Heart right ventricle (tissue), 16 donors: ENCODE data around the gene SYT6. TPM values are rescaled to one million over a fixed set of nuclear protein-coding genes. Genes with fewer than 3 reads are reported as not detected.

ENCODE experiments used
- ATAC-seq, 8 donors: fragments of 200-7000 bp; cut with Tn5 transposase; one replicate each; pipeline ENCODE4 v1.9.1; 2020; ENCODE audit warnings: mild to moderate bottlenecking in 8 of 8, moderate library complexity in 8 of 8, moderate number of reproducible peaks in 1 of 8
- DNase-seq, 2 donors: peaks; one replicate each; pipeline ENCODE4 v3.0.0-alpha.2; 2020
- H3K27ac ChIP-seq, 10 donors: fragments of 200-600 bp; sonication (generic) in 2 of 10; one replicate each; pipeline versions ENCODE4 v1.5.0 to v1.8.0; 2020 to 2022; ENCODE audit warnings: mild to moderate bottlenecking in 3 of 10
- H3K27me3 ChIP-seq, 7 donors: fragments of 200-600 bp; one replicate each; pipeline ENCODE4 v1.8.0; 2021 to 2022; ENCODE audit warnings: mild to moderate bottlenecking in 2 of 7
- H3K36me3 ChIP-seq, 9 donors: fragments of 200-600 bp; sonication (generic) in 1 of 9; one replicate each; pipeline versions ENCODE4 v1.5.0 to v1.8.0; 2020 to 2022; ENCODE audit warnings: mild to moderate bottlenecking in 2 of 9
- H3K4me1 ChIP-seq, 9 donors: fragments of 200-600 bp; sonication (generic) in 1 of 9; one replicate each; pipeline versions ENCODE4 v1.5.0 to v1.8.0; 2020 to 2022; ENCODE audit warnings: mild to moderate bottlenecking in 4 of 9
- H3K4me3 ChIP-seq, 10 donors: fragments of 200-600 bp; sonication (generic) in 2 of 10; one replicate each; pipeline versions ENCODE4 v1.5.0 to v1.8.0; 2020 to 2022; ENCODE audit warnings: mild to moderate bottlenecking in 7 of 10, moderate library complexity in 2 of 10
- H3K9me3 ChIP-seq, 11 donors: fragments of 200-600 bp in 10 of 11; sonication (generic) in 2 of 11; one replicate each; pipeline versions ENCODE4 v1.5.0 to v1.8.0; 2013 to 2022; ENCODE audit warnings: mild to moderate bottlenecking in 2 of 11, control low read depth in 1 of 11, moderate library complexity in 1 of 11
- CTCF ChIP-seq, 9 donors: fragments of 200-600 bp; sonication (generic) in 2 of 9; IDR thresholded peaks; one replicate each; pipeline versions ENCODE4 v1.5.0 to v1.8.0; 2021 to 2022; ENCODE audit warnings: antibody characterized with exemption in 9 of 9, mild to moderate bottlenecking in 5 of 9, moderate library complexity in 1 of 9
- WGBS, 2 donors: extraction: QIAGEN DNeasy Blood & Tissue Kit; methylation state at CpG; one replicate each; pipeline ENCODE4 v1.1.7; 2013; ENCODE audit warnings: inconsistent platforms in 1 of 2; 5-methylcytosine and 5-hydroxymethylcytosine counted together
- intact Hi-C, 10 donors: fragments of 100-400 bp; cut with DNase I; formaldehyde crosslinking; loops; one replicate each; pipeline versions ENCODE4 v1.11.1 to v1.14.2; 2022
- polyA plus RNA-seq, 2 donors: library from polyadenylated mRNA; stranded (reverse); fragments of 200-250 nt; gene quantifications; one replicate each; pipeline ENCODE4 v1.2.3, GENCODE V29; 2013
- total RNA-seq, 10 donors: library from RNA; stranded (reverse); fragmentation: NEBNext Ultra II Directional in 3 of 10; extraction: Animal tissue kit (Norgen Biotek cat#: 25700) in 3 of 10; gene quantifications; one replicate each; pipeline versions ENCODE4 v1.2.1 to v1.2.4, GENCODE V29; 2021 to 2023
- donor health status: Arrhythmogenic right ventricular cardiomyopathy.
- donor health status: ischemic (EF 13 %, LVEDD 7.1; RV severe dilation, severe dysfunction).
- donor health status: healthy with polysubstance abuse.
- donor health status: DM: no; HTN: yes; CAD: no.
- donor health status: DM: no; HTN: no; CAD: no.
- donor health status: ischemic (EF 25% LVEDD 6.9; RV normal size, moderate dysfunction).
- donor health status: ischemic (EF 25% LVEDD 5.7; RV mildly dilated, moderate dysfunction).
- donor health status: healthy.
- donor health status: DM: yes; HTN: yes; CAD: no.
- donor health status: Ischemic cardiomyopathy.
- donor health status: ischemic (EF 35%, LVEDD 5.7; RV mildly dilated, moderate dysfunction).
- donor health status: nonischemic (EF 11% LVEDD 7.7; RV severe dilation, severe dysfunction).
- donor health status: DM: yes; HTN: yes; CAD: no.
- donor health status: PGD.
- donor health status: ischemic (EF 29% LVEDD 5.4; RV normal size, mild dysfunction).
- donor health status: nonischemic (EF 23%, LVEDD 6.1; RV moderate dilation, normal function).

Gene SYT6
- total and polyA plus RNA-seq, 12 donors = 0.21 TPM; not detected in 11

- Histone ChIP-seq H3K9me3 (peaks cover 0 to 4% (median 0%) of the 10 kb centered on the region in 11 donors), H3K27ac (no peak overlapping the region), H3K27me3 (peaks cover 0 to 44% (median 25%) of the 10 kb centered on the region in 7 donors), H3K36me3 (no peaks in the 10 kb centered on the region), H3K4me3 (no peak overlapping the region), H3K4me1 (no peaks in the 10 kb centered on the region)
- DNase-seq = no peak
- no peak for ATAC-seq
- WGBS, 2 donors = 90 to 91% methylated on average over 2 of the region's 2 CpGs
- no peak for TF ChIP-seq CTCF (IDR thresholded peaks at IDR 0.05)
- intact Hi-C loops = no loop called here
These were observed 9.7 kb downstream of the SYT6 start for GRCh38 chr1:114144016-114144415.

GRCh38 chr1:114139540-114139939 lies 14.1 kb downstream of the SYT6 start:
- Histone ChIP-seq H3K9me3 (peaks cover 0 to 4% (median 0%) of the 10 kb centered on the region in 11 donors), H3K27ac (no peak overlapping the region), H3K4me1 (no peaks in the 10 kb centered on the region), H3K27me3 (peaks cover 0 to 35% (median 9%) of the 10 kb centered on the region in 7 donors), H3K36me3 (no peaks in the 10 kb centered on the region), H3K4me3 (no peak overlapping the region)
- ATAC-seq = no peak
- no peak for TF ChIP-seq CTCF (IDR thresholded peaks at IDR 0.05)
- intact Hi-C loops = loop anchor here in 1 of 10 donors (10.0 kb wide), 1 partner anchor 155 kb away; no protein-coding TSS in a partner anchor
- 93 to 94% methylated on average over 10 of the region's 10 CpGs for WGBS, 2 donors
- DNase-seq = no peak

GRCh38 chr1:114137497-114137896 lies 16.2 kb downstream of the SYT6 start:
- Histone ChIP-seq H3K4me3 (no peak overlapping the region), H3K36me3 (no peaks in the 10 kb centered on the region), H3K27ac (no peak overlapping the region), H3K4me1 (no peaks in the 10 kb centered on the region), H3K27me3 (peaks cover 0 to 26% (median 7%) of the 10 kb centered on the region in 7 donors), H3K9me3 (peaks cover 0 to 4% (median 0%) of the 10 kb centered on the region in 11 donors)
- intact Hi-C loops = loop anchor here in 1 of 10 donors (10.0 kb wide), 1 partner anchor 153 kb away; no protein-coding TSS in a partner anchor
- TF ChIP-seq CTCF (IDR thresholded peaks at IDR 0.05) = no peak
- DNase-seq = no peak
- ATAC-seq = no peak
- WGBS, 2 donors = 94 to 95% methylated on average over 15 of the region's 15 CpGs

- DNase-seq = no peak
- WGBS, 2 donors = 91 to 92% methylated on average over 7 of the region's 7 CpGs
- no peak overlapping the region for H3K4me3 ChIP-seq
- peaks cover 0 to 7% (median 0%) of the 10 kb centered on the region in 9 donors for H3K4me1 ChIP-seq
- H3K27me3 ChIP-seq = peaks cover 0 to 26% (median 7%) of the 10 kb centered on the region in 7 donors
- intact Hi-C loops = loop anchor here in 1 of 10 donors (10.0 kb wide), 1 partner anchor 151 kb away; no protein-coding TSS in a partner anchor
- H3K36me3 ChIP-seq = no peaks in the 10 kb centered on the region
- TF ChIP-seq CTCF (IDR thresholded peaks at IDR 0.05) = no peak
- ATAC-seq = no peak
- H3K27ac ChIP-seq = no peak overlapping the region
- H3K9me3 ChIP-seq = no peaks in the 10 kb centered on the region
These were observed 17.9 kb downstream of the SYT6 start for GRCh38 chr1:114135786-114136185.
